ENCODE results near the gene ALK. TPM values are rescaled to one million over a fixed set of nuclear protein-coding genes. Genes with fewer than 3 reads are reported as not detected.
"Not testable (repeated sequence)": the region's sequence is repeated elsewhere in the genome, so short reads cannot be mapped to it uniquely, and the experiment has no call there.

The ALK gene
- total RNA-seq, 2 donors from 2014 or later: 0.06 to 0.25 TPM

DNA sequence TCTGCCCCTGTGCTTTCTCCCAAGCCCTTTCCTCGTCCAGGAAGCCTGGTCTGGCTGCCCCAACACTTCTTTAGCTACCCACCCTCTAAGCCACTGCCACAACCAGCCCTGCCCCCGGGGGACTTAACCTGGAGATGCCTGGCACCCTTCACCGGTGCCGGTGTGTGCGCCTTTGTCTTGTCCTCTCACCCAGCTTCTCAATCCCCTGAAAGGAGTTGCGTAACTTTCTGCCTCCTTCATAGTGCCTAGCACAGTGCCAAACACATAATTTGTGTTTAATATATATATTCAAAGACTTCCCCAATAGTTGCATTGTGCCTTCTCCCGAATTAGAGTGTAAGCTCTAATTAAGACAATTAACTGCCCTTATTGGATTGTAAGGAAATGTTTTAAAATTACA, 70.6 kb downstream of the ALK start:
- intact Hi-C loops (cut with DNase I, micrococcal nuclease): no loop called here
- DNase-seq: no peak
- no peak for ATAC-seq

DNA sequence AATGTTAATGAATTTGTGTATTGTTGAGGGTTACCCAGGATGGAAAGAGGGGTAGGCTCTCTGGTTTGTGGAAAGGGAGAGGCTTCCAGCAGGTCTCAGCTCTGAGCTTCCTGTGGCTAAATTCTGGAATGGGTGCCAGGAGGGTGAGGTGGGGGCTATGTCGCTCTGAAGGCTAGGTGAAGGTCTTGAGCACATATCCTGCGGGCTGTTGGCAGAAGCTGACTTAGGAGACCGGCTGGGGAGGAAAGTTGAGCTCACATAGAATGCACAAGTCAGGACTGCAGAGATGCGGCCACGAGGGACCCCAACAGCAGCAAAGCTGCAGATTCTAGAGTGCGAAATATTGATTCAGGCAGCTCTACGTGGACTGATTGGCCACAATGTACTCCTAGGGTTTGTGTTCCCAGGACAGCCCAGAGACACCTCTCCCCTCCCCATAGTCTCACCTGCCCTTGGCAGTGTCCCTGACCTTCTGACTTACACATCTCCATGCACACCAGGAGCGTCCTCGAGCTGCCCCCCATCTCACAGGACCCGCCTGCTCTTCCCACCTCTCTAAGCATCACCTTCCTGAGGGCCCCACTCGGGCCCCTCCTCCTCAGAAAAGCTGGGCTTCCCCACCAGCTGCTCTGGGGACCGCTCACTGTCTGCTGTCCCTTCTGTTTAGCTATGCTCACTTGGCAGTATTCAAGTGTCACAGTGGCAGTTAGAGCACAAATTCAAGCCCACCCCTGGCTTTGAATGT, 72.6 kb downstream of the ALK start:
- ATAC-seq (no peak), DNase-seq (no peak)
- intact Hi-C loops (cut with DNase I, micrococcal nuclease): loop anchor here in 1 of 2 donors (10.0 kb wide), 1 partner anchor 874 kb away; no protein-coding TSS in a partner anchor

DNA sequence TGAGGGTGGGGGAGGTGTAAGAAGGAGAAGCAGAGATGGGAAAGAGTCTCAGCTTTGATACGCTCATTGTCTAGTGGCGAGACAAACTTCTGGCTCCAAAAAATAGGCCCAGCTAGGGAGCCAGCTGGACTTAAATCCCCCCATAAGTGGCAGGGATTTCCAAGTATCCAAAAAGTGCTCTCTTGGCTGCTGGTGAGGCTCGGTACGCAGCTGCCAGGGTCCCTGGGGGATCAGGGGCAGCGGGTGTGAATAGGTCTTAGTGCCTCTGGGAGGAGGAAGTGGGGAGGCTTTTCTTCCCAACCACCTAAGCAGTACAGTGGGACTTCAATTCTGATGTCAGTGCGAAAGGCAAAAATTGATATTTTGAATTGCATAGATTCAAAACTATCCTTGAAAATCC, 73.5 kb downstream of the ALK start:
- DNase-seq (no peak), ATAC-seq (no peak)
- intact Hi-C loops (cut with DNase I, micrococcal nuclease): loop anchor here in 1 of 2 donors (10.0 kb wide), 1 partner anchor 873 kb away; no protein-coding TSS in a partner anchor

DNA sequence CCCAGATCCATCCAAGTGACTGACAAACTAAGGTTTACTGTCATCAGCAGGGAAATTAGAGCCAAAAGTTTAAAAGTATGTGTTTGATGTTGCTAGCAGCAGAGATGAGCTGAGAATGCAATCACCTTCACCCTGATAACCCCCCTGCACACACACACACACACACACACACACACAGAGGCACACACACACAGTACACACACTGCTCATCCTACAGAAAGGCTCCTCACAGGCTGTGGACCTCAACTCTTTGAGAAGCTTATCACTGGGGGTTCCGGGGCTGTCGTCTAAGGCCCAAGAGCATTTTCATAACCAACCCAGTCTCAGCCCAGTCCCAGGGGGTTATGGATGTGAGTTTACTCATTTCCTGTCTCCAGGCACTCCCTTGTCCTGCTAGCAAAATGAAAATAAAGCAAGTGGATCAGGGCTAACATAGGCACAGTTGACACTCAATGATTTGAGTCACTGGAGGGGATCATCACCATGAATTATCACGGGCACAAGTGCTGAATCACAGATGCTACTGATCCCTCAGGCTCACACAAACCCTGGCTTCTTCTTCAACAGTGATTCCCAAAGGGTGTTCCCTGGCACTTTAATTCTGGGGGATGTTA, 76.6 kb downstream of the ALK start:
- no peak for ATAC-seq
- DNase-seq: no peak
- intact Hi-C loops (cut with DNase I, micrococcal nuclease): loop anchor here in 1 of 2 donors (10.0 kb wide), 1 partner anchor 870 kb away; no protein-coding TSS in a partner anchor

DNA sequence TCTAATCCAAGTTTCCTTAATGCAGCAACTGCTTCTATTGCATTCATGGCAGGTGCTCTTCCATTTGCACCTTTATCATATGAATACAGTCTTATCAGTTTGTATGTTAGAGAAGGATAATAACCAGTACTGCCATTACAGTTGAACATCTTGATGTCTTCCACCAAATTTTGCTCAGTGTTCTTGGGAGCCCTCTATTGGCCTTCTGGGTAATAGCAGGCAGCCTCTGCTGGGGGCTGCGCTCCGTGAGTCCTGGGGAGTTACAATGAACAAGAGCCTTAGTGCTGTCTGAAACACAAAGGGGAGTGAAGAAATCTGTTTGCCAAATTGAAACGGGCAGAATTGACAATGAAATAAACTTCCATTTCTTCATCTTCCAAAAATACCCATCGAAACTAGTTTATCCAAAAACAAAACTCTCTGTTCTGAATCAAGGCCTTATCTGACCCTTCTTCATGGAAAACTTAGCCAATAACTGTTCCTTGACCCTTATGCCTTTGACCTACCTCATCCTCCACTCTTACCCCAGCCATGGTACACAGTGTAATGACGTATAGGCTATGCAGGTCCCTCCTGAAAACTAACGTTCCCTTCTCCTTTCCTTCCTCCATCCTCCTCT, 79.9 kb downstream of the ALK start:
- intact Hi-C loops (cut with DNase I, micrococcal nuclease): loop anchor here in 1 of 2 donors (10.0 kb wide), 1 partner anchor 867 kb away; no protein-coding TSS in a partner anchor
- DNase-seq (peak in 1 of 2 donors; percentile 6), ATAC-seq (no peak)

DNA sequence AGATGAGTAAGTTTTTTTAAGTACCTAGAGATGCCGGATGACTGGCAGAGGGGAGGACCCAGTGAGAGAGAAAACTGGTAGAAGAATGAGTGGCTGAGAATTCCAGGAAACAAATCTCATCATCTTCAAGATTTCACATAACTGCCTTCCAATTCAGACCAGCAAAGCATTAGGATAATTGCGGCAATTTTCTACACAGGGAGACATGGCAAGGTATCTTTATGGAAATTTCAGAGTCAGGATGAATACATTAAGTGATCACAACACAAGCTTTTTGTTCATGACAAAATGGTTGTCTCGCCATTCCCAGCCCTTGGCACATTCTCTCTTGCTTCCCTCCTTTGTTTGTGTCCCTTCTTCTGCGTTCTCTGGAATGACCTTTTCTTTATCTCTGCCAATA, 82.1 kb downstream of the ALK start:
- ATAC-seq (no peak), DNase-seq (no peak)
- intact Hi-C loops (cut with DNase I, micrococcal nuclease): loop anchor here in 1 of 2 donors (10.0 kb wide), 1 partner anchor 885 kb away; no protein-coding TSS in a partner anchor

DNA sequence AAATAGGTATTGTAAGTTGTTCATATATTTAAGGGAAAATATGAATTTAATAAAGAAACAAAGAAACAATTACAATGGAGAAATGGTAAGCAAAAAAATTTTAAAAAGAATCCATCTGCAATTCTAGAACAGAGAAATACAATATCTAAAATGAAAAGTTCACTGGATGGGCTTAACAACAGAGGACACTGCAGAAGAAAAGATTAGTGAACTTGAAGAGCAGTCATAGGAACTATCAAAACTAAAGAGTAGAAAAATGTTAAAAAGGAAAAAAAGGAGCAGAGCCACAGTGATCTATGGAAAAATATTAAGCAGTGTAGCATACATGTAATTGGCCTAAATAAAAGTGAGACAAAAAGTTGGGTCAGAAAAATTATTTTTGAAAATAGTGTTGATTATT, 83.5 kb downstream of the ALK start:
- intact Hi-C loops (cut with DNase I, micrococcal nuclease): loop anchor here in 1 of 2 donors (10.0 kb wide), 1 partner anchor 883 kb away; no protein-coding TSS in a partner anchor
- no peak for DNase-seq

DNA sequence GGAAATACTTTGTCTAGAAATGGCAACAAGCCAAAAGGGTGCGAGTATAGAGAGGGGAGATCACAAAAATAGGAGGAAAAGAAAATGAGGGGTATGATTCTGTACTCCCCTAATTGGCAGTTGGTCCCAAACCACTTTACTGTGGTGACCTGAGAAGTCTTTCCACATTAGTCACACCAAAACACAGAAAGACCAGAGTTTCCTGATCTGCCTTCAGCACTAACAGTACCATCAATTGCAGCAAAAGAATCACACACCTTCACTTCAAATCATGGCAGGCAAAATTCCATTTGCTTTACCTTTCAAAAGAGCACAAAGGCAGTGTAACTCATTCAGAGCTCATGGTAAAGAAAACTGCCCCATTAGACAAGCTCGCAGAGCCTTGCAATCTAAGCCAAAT, 86.8 kb downstream of the ALK start:
- DNase-seq: no peak
- intact Hi-C loops (cut with DNase I, micrococcal nuclease): loop anchor here in 1 of 2 donors (10.0 kb wide), 1 partner anchor 880 kb away; no protein-coding TSS in a partner anchor
- ATAC-seq: no peak

More for the DNA sequence above, 83.5 kb downstream of the ALK start:
- ATAC-seq: no peak

DNA sequence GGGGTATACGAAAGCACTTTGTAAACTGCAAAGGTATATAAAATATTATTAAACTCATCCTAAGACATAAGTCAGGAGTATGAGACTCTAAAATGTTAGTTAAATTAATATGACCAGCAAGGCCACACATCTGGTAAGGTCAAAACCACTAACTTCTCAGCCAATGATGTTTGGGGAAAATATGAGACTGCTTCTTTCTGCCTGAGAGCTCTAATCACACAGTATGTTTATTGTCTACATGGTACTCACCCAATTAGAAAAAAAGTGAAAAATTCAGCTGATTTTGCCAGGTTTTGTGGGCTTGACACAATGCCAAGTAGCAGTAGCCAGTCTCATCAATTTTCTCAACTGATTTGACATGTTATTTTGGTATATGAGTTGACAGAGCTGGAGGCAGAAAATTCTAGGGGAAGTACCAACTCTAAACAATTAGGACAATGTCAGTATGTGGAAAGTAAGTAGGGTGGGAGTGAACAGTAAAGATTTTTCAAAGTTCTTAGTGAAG, 87.3 kb downstream of the ALK start:
- intact Hi-C loops (cut with DNase I, micrococcal nuclease): loop anchor here in 1 of 2 donors (10.0 kb wide), 1 partner anchor 879 kb away; no protein-coding TSS in a partner anchor
- ATAC-seq (no peak), DNase-seq (no peak)

DNA sequence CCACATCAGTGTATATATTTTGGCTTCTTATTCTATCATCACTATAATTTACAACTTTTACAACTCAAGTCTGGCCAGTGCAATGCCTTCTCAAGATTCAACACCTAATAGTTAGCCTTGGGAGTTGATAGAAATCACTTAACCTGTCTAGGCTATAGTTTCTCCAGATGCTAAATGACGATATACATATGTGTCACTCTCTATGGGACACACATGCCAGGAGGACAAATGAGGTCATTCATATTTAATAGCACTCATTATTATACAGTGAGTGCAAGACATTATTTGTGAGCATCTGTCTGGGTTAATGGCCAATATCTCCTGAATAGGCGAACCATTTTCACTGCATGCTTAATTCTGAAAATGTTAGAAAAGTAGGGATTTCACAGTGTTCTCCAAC, 89.8 kb downstream of the ALK start:
- DNase-seq (no peak), ATAC-seq (no peak)

DNA sequence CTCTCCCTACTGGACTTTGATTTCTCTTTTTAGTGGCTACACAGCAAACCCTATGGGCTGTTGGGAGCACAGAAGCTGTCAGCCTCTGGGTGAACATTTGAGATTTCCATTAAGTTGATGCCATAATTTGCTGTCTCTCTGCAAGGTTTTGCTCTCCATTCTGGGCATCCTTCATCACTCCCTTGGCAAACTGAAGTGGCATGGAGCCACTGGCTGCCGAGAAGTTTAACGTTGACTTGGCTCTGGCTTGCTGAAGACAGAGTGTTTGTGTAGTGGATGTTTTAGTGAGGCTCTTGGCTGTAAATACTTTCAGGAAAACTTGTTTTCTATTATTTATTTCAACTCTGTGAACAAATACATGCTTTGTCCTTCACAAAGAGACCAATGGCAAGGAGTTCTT, 91.5 kb downstream of the ALK start:
- no peak for DNase-seq
- ATAC-seq: no peak
- intact Hi-C loops (cut with DNase I, micrococcal nuclease): loop anchor here in 1 of 2 donors (10.0 kb wide), 1 partner anchor 875 kb away; no protein-coding TSS in a partner anchor

More for the DNA sequence above, 89.8 kb downstream of the ALK start:
- intact Hi-C loops (cut with DNase I, micrococcal nuclease): loop anchor here in 1 of 2 donors (10.0 kb wide), 1 partner anchor 877 kb away; no protein-coding TSS in a partner anchor

DNA sequence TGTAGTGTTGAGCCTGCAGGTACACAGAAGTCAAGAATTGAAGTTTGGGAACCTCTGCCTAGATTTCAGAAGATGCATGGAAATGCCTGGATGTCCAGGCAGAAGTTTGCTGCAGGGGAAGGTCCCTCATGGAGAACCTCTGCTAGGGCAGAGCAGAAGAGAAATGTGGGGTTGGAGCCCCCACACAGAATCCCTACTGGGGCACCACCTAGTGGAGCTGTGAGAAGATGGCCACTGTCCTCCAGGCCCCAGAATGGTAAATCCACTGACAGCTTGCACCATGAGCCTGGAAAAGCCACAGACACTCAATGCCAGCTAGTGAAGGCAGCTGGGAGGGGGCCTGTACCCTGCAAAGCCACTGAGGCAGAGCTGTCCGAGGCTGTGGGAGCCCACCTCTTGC, 97.2 kb downstream of the ALK start:
- intact Hi-C loops (cut with DNase I, micrococcal nuclease); DNase-seq; ATAC-seq: not testable (repeated sequence)

DNA sequence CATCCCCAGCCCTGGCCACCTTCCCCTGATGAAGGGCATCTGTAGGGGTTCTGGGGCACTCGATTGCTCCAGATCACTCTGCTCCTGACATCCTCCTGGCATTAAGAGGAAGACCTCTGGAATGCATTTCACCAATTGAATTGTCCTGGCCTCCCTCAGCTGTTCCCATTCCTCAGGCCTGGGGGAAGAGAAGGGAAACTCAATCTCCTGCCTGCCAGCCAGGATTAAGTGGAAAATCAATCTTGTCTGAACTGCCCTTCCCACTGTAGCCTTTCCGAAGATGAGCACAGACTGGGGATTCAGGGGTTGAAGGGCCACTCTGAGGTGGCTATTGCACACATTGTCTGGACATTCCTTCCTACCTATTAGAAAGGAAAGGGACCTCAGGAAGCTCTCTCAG, 99.8 kb downstream of the ALK start:
- ATAC-seq: no peak
- intact Hi-C loops (cut with DNase I, micrococcal nuclease): no loop called here
- DNase-seq: no peak

DNA sequence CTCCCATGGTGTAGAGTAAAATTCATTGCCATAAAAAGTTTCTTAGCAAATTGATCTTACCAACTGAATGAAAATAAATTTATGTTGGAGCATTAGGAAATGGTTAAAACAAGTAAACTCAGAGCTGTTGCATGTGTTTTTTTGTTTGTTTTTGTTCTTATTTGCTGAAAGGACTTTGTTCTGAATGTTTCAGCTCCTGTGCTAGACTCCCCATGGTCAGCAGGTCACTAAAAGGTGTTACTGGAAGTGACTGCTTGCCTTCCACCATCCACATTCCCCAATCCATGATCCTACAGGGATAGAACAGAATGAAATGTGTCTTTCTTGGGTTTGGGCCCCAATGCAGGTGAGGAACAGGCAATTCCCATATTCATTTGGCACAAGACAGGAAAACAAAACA, 101.8 kb downstream of the ALK start:
- DNase-seq (no peak), ATAC-seq (no peak)
- intact Hi-C loops (cut with DNase I, micrococcal nuclease): no loop called here

DNA sequence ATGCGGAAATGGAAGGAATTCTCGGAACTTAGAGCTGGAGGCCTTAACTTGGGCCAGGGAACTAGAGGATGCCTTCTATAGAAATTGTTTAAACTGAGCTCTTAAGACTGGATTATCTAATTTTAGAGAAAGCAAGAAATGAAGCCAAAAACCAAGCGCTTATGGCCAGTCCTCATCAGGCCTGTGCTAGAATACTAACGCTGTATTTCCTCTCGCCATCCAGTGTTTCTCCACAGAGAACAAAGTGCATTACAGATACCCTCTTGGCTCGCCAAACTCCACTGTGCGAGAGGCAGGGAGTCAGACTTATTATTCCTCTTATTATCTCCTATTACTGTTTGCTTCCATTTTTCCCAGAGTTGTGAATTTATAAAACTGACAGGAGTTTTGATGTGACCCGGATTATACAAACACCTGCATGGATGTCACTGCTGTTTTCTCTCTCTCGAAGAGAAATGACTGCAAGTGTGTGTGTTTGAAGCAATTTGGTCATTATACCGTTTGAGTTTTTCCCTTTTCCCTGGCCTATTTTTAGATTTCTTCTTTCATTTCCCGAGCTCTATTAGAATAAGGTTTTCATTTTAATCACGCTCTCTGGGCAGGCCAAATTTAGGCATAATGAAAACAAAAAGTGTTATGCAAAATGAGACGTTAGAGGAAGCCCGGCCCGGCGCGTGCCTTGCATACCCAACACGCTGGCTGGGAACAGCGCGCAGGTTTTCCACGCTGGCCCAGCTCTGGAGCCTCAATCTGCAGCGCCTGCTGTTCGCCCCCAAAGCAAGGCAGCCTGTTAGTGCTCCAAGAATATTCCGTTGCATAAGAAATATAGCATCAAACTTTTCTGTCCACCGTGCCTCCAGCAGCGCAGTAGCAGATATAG, 103.3 kb downstream of the ALK start:
- intact Hi-C loops (cut with DNase I, micrococcal nuclease): no loop called here
- DNase-seq: no peak
- no peak for ATAC-seq

DNA sequence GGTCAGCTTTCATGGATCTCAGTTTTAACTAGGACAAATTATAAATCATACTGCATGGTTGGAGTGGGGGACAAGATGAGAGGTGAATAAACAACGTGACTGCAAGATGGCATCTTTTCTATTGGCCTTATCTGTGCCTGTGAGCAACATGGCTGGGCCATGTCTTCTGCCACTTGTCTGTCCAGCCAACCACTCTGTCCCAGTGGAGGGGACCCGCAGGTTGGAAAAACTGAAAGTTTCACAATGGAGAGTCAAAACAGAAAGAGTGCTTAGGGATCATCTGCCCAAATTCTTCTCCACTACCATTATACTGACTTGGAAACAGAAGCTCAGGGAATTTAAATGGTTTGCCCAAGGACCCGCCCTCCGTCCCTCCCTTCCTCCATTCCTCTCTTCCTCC, 104.1 kb downstream of the ALK start:
- ATAC-seq (no peak), DNase-seq (no peak)

DNA sequence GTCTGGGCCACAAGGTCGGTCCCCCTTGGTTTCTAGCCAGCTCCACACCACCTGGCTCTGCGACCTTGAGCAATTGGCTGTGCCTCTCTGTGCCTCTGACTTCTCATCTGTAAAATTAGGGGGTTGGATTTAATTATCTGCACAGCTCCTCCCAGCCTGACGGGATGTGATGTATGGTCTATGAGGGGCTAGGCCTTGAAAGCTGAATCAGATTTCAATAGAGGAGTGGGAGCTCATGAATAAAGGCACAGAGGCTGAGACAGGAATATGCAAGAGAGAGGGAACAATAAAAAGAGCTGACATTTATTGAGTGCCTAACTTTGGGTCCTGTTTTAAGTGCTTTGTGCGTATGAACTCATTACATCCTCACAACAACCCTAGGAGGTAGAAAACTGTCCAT, 104.7 kb downstream of the ALK start:
- DNase-seq: no peak
- no peak for ATAC-seq
- intact Hi-C loops (cut with DNase I, micrococcal nuclease): no loop called here

More for the DNA sequence above, 104.1 kb downstream of the ALK start:
- intact Hi-C loops (cut with DNase I, micrococcal nuclease): no loop called here

DNA sequence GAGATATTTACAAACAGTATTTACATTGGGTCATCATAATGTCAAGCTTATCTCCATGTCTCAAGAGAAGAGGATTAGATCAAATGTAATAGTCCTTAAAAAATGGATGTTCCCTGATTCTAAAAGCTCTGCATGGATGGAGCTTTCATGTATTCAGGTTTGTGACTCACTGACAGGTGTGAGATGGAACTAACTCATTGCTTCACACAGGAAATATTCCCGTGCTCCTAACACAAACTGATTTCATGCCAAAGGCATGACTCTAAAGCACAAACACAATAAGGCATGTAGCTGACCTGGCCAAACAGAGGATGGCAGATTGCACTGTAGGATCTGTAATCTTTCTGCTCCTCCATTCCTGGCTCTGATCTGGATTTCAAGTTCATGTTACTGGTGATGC, 110.0 kb downstream of the ALK start:
- intact Hi-C loops (cut with DNase I, micrococcal nuclease): no loop called here
- DNase-seq (no peak), ATAC-seq (no peak)

Data from left colon (tissue), 2 donors.